Neural progenitor cell (in vitro differentiated cells): ENCODE data around the gene EXOC4. TPM values are rescaled to one million over a fixed set of nuclear protein-coding genes. Genes with fewer than 3 reads are reported as not detected.

ENCODE experiments used
- DNase-seq: peaks from one replicate; pipeline ENCODE4 v3.0.0-alpha.2; 2016; ENCODE audit warnings: low spot score
- H2AFZ ChIP-seq: fragments of 200-600 bp; sonication (generic); replicated peaks from 2 replicates; pipeline ENCODE4 v1.6.1; 2016; ENCODE audit warnings: antibody characterized with exemption
- H3F3A ChIP-seq: fragments of 200-600 bp; sonication (generic); 2 replicates; pipeline ENCODE4 v1.6.1; 2016; ENCODE audit warnings: antibody characterized with exemption, low read depth
- H3K27ac ChIP-seq: fragments of 200-600 bp; sonication (generic); 2 replicates; pipeline ENCODE4 v1.5.1; 2016; ENCODE audit warnings: mild to moderate bottlenecking
- H3K27me3 ChIP-seq: fragments of 200-600 bp; sonication (generic); 2 replicates; pipeline ENCODE4 v1.6.1; 2016; ENCODE audit warnings: mild to moderate bottlenecking, moderate library complexity
- H3K36me3 ChIP-seq: fragments of 200-600 bp; sonication (generic); 2 replicates; pipeline ENCODE4 v1.5.1; 2016
- H3K4me1 ChIP-seq: fragments of 200-600 bp; sonication (generic); 2 replicates; pipeline ENCODE4 v1.6.1; 2016; ENCODE audit warnings: mixed run types
- H3K4me2 ChIP-seq: fragments of 200-600 bp; sonication (generic); 2 replicates; pipeline ENCODE4 v1.6.1; 2016
- H3K4me3 ChIP-seq: fragments of 200-600 bp; sonication (generic); 2 replicates; pipeline ENCODE4 v1.5.1; 2016
- H3K79me2 ChIP-seq: fragments of 200-600 bp; sonication (generic); 2 replicates; pipeline ENCODE4 v1.6.1; 2016; ENCODE audit warnings: low read depth
- H3K9ac ChIP-seq: fragments of 200-600 bp; sonication (generic); 2 replicates; pipeline ENCODE4 v1.6.1; 2016
- H3K9me3 ChIP-seq: fragments of 200-600 bp; sonication (generic); 2 replicates; pipeline ENCODE4 v1.5.1; 2016; ENCODE audit warnings: low read depth
- H4K20me1 ChIP-seq: fragments of 200-600 bp; sonication (generic); 2 replicates; pipeline ENCODE4 v1.6.1; 2016; ENCODE audit warnings: low read depth
- H3K27ac Mint-ChIP-seq: 3 replicates; pipeline ENCODE4 v1.8.0; 2021; ENCODE audit warnings: mixed read lengths
- H3K27me3 Mint-ChIP-seq: 2 replicates; pipeline ENCODE4 v1.8.0; 2022; ENCODE audit warnings: low read depth, mild to moderate bottlenecking, inconsistent platforms, moderate library complexity, mixed read lengths; ENCODE audit not compliant: insufficient read depth
- H3K36me3 Mint-ChIP-seq: 3 replicates; pipeline ENCODE4 v1.8.0; 2021; ENCODE audit warnings: mixed read lengths
- H3K4me1 Mint-ChIP-seq: 3 replicates; pipeline ENCODE4 v1.8.0; 2021; ENCODE audit warnings: mixed read lengths
- H3K4me3 Mint-ChIP-seq: 3 replicates; pipeline ENCODE4 v1.8.0; 2021; ENCODE audit warnings: mild to moderate bottlenecking, moderate library complexity, mixed read lengths
- H3K9me3 Mint-ChIP-seq: 3 replicates; pipeline ENCODE4 v1.8.0; 2020; ENCODE audit warnings: mixed read lengths
- CTCF ChIP-seq: fragments of 200-600 bp; sonication (generic); IDR thresholded peaks from 2 replicates; pipeline ENCODE4 v1.5.1; 2017; ENCODE audit warnings: antibody characterized with exemption, mild to moderate bottlenecking
- EZH2 ChIP-seq: fragments of 200-600 bp; sonication (generic); IDR thresholded peaks from 2 replicates; pipeline ENCODE4 v1.6.1; 2017; ENCODE audit warnings: antibody characterized with exemption, mild to moderate bottlenecking, moderate library complexity
- EZH2phosphoT487 ChIP-seq: fragments of 200-600 bp; sonication (generic); IDR thresholded peaks from 2 replicates; pipeline ENCODE4 v1.6.1; 2017; ENCODE audit warnings: antibody characterized with exemption
- total RNA-seq: library from RNA; depleted of rRNA; stranded (reverse); fragments of >200 nt; gene quantifications from 2 replicates; pipeline ENCODE4 v1.2.3, GENCODE V29; 2015; ENCODE audit warnings: low replicate concordance

Gene EXOC4
- total RNA-seq, 1 donor from 2014 or later: 129 TPM

- no peak for TF ChIP-seq CTCF
- no peak for TF ChIP-seq EZH2
- TF ChIP-seq EZH2phosphoT487: no peak
- H3K36me3 ChIP-seq: no peaks in the 10 kb centered on the region
- no peaks in the 10 kb centered on the region for H3K27me3 Mint-ChIP-seq
- H3K36me3 Mint-ChIP-seq: no peaks in the 10 kb centered on the region
- no peak overlapping the region for H2AFZ ChIP-seq
- H3K4me3 ChIP-seq: no peak overlapping the region
- H3K4me2 ChIP-seq: no peak overlapping the region
- H3K4me1 ChIP-seq: peaks cover 7% of the 10 kb centered on the region
- H3F3A ChIP-seq: no peaks in the 10 kb centered on the region
- no peak overlapping the region for H3K27ac Mint-ChIP-seq
- H3K9me3 Mint-ChIP-seq: no peaks in the 10 kb centered on the region
- no peak overlapping the region for H3K27ac ChIP-seq
- no peaks in the 10 kb centered on the region for H3K79me2 ChIP-seq
- no peaks in the 10 kb centered on the region for H3K27me3 ChIP-seq
- H3K4me1 Mint-ChIP-seq: peaks cover 4% of the 10 kb centered on the region
- peaks cover 5% of the 10 kb centered on the region for H4K20me1 ChIP-seq
- H3K9me3 ChIP-seq: no peaks in the 10 kb centered on the region
- H3K4me3 Mint-ChIP-seq: no peak overlapping the region
- H3K9ac ChIP-seq: no peak overlapping the region
- no peak for DNase-seq
These were observed 354.1 kb downstream of the EXOC4 start for GRCh38 chr7:133606991-133607390.

DNA sequence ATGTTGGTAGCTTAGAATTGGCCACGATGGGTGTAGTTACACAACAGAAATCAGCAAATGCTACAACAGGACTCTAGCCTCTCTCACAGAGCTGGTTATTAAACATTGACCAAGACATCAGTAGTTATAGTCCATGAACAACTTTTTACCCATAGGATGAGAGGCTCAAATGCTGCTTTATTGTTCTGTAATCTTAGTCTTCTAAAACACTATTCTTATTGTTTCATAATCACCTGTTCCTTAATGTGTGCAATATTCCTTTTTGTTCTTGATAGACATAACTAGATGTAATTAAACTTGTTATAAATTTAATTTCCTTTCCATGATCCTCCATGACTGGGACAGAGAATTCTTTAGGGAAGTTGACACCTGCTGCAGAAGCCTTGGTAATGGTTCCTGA lies 356.9 kb downstream of the EXOC4 start:
- H3K27ac ChIP-seq: no peak overlapping the region
- no peaks in the 10 kb centered on the region for H3K79me2 ChIP-seq
- H3K9me3 Mint-ChIP-seq: no peaks in the 10 kb centered on the region
- no peaks in the 10 kb centered on the region for H3K27me3 Mint-ChIP-seq
- peaks cover 16% of the 10 kb centered on the region for H3K4me1 ChIP-seq
- DNase-seq: no peak
- H3K9me3 ChIP-seq: no peaks in the 10 kb centered on the region
- no peak overlapping the region for H3K4me3 Mint-ChIP-seq
- no peaks in the 10 kb centered on the region for H4K20me1 ChIP-seq
- H3K9ac ChIP-seq: no peak overlapping the region
- H3F3A ChIP-seq: no peaks in the 10 kb centered on the region
- H3K27ac Mint-ChIP-seq: no peak overlapping the region
- H3K4me1 Mint-ChIP-seq: no peaks in the 10 kb centered on the region
- no peak overlapping the region for H3K4me2 ChIP-seq
- H3K36me3 Mint-ChIP-seq: no peaks in the 10 kb centered on the region
- no peak overlapping the region for H3K4me3 ChIP-seq
- no peak overlapping the region for H2AFZ ChIP-seq
- H3K36me3 ChIP-seq: no peaks in the 10 kb centered on the region
- TF ChIP-seq EZH2phosphoT487 (no peak), CTCF (no peak), EZH2 (no peak)
- H3K27me3 ChIP-seq: no peaks in the 10 kb centered on the region

GRCh38 chr7:133611955-133612354 lies 359.1 kb downstream of the EXOC4 start:
- Mint-ChIP-seq H3K9me3 (no peaks in the 10 kb centered on the region), H3K4me3 (no peak overlapping the region), H3K27ac (no peak overlapping the region), H3K4me1 (no peaks in the 10 kb centered on the region), H3K27me3 (no peaks in the 10 kb centered on the region), H3K36me3 (no peaks in the 10 kb centered on the region)
- H3K9me3 ChIP-seq: no peaks in the 10 kb centered on the region
- no peak for DNase-seq
- no peak overlapping the region for H3K4me2 ChIP-seq
- H3K79me2 ChIP-seq: no peaks in the 10 kb centered on the region
- no peaks in the 10 kb centered on the region for H3K27me3 ChIP-seq
- no peaks in the 10 kb centered on the region for H3K36me3 ChIP-seq
- H4K20me1 ChIP-seq: no peaks in the 10 kb centered on the region
- no peak overlapping the region for H2AFZ ChIP-seq
- no peak overlapping the region for H3K4me3 ChIP-seq
- no peak for TF ChIP-seq EZH2
- no peak for TF ChIP-seq CTCF
- TF ChIP-seq EZH2phosphoT487: no peak
- H3K27ac ChIP-seq: no peak overlapping the region
- no peak overlapping the region for H3K9ac ChIP-seq
- no peaks in the 10 kb centered on the region for H3F3A ChIP-seq
- H3K4me1 ChIP-seq: peaks cover 18% of the 10 kb centered on the region
